ENCODE measurements around the gene ABHD16B. TPM values are rescaled to one million over a fixed set of nuclear protein-coding genes. Genes with fewer than 3 reads are reported as not detected.

Gene ABHD16B
- total RNA-seq, 1 donor from 2014 or later: not detected

DNA sequence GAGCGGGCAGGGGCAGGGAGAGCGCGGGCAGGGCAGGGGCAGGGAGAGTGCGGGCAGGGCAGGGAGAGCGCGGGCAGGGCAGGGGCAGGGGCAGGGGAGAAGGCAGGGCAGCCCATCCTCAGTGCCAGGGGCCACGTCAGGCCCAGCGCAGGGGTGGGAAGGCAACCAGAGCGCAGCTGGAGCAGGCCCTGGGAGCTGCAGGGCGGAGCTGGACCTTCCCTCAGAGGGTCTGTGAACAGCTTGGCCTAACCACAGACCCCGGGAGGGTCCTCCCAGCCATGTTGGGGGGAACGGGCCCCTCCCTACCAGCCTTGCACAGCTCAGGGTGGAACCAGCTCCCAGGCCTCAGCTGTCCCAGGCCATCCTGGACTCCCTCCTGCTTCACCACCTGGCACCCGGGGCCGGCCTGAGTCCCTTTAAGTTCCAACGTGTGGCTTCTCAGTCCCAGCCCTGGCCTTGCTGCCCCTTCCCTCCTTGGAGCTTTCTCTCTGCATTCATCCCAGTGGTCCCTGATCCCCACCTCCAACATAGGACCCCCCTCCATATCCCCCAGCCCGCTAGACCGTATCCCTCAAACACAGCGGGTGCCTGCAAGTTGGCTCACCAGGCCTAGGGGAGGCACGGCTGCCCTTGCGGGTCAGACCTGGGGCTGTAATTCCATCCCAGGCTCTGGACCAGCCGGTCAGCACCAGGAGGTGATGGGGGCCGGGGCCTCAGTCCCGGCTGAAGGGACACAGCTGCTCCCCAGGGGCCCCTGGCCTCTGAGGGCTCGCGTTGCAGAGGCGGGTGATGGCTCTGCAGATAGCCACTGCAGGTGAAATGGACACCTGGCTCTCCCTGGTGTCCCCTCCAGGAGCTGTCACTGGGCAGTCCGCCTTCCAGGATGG lies 24.6 kb upstream of the ABHD16B start:
- peaks cover 25% of the 10 kb centered on the region for H3K27me3 ChIP-seq (ENCODE audit: control insufficient read depth, insufficient read depth, low read length)
- no peak overlapping the region for H3K4me3 ChIP-seq (ENCODE audit: low read depth, low read length)
- no peaks in the 10 kb centered on the region for H3K36me3 ChIP-seq (ENCODE audit: control insufficient read depth, insufficient read depth, low read length)
- TF ChIP-seq, protein P1, sequence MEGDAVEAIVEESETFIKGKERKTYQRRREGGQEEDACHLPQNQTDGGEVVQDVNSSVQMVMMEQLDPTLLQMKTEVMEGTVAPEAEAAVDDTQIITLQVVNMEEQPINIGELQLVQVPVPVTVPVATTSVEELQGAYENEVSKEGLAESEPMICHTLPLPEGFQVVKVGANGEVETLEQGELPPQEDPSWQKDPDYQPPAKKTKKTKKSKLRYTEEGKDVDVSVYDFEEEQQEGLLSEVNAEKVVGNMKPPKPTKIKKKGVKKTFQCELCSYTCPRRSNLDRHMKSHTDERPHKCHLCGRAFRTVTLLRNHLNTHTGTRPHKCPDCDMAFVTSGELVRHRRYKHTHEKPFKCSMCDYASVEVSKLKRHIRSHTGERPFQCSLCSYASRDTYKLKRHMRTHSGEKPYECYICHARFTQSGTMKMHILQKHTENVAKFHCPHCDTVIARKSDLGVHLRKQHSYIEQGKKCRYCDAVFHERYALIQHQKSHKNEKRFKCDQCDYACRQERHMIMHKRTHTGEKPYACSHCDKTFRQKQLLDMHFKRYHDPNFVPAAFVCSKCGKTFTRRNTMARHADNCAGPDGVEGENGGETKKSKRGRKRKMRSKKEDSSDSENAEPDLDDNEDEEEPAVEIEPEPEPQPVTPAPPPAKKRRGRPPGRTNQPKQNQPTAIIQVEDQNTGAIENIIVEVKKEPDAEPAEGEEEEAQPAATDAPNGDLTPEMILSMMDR (IDR thresholded peaks at IDR 0.05; ENCODE audit: insufficient read depth, low read length, poor library complexity, severe bottlenecking): no peak
- no peak for DNase-seq (ENCODE audit: low read depth)

DNA sequence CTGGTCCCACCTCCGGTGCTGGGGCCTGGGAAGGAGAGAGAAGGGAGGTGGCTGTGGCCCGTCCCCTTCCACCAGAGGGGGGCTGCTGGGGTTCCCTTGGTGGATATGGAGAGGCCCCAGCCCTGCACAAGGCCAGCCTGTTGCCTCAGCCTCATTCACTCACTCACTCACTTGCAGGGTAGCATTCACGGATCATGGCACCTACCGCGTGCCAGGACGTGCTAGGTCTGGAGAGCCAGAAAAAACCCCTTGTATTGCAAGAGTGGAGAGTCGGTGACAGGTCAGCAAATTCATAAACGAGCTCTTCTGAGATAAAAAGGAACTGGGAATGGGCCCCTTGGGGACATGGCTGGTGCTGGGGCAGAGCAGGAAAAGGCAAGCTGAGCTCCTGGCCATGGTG lies 23.8 kb upstream of the ABHD16B start:
- Histone ChIP-seq H3K27me3 (ENCODE audit: control insufficient read depth, insufficient read depth, low read length) (peaks cover 18% of the 10 kb centered on the region), H3K4me3 (ENCODE audit: low read depth, low read length) (no peak overlapping the region), H3K36me3 (ENCODE audit: control insufficient read depth, insufficient read depth, low read length) (no peaks in the 10 kb centered on the region)
- DNase-seq (ENCODE audit: low read depth): no peak
- TF ChIP-seq, protein P1 (IDR thresholded peaks at IDR 0.05; ENCODE audit: insufficient read depth, low read length, poor library complexity, severe bottlenecking): no peak

DNA sequence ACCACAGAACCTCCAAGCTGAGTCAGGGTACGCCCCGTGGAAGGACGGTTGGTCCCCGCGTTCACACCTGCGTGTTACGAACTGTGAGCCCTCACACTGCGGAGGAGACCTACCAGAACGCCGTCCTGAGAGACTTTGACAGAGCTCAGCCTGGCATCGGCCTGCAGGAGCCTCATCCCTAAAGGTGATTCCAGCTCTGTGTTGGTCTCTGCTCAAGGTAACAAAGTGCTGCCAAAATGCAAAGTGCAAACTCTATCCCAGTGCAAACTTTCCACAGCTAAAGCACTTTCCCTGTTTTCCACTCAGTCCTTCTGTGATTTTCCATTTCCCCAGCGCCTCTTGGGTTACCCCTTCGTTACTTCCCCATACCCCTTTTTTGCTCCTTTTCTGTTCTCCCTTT lies 21.7 kb upstream of the ABHD16B start:
- DNase-seq (ENCODE audit: low read depth): no peak
- peaks cover 30% of the 10 kb centered on the region for H3K27me3 ChIP-seq (ENCODE audit: control insufficient read depth, insufficient read depth, low read length)
- TF ChIP-seq, protein P1 (IDR thresholded peaks at IDR 0.05; ENCODE audit: insufficient read depth, low read length, poor library complexity, severe bottlenecking): no peak
- H3K4me3 ChIP-seq (ENCODE audit: low read depth, low read length): no peak overlapping the region
- no peaks in the 10 kb centered on the region for H3K36me3 ChIP-seq (ENCODE audit: control insufficient read depth, insufficient read depth, low read length)

DNA sequence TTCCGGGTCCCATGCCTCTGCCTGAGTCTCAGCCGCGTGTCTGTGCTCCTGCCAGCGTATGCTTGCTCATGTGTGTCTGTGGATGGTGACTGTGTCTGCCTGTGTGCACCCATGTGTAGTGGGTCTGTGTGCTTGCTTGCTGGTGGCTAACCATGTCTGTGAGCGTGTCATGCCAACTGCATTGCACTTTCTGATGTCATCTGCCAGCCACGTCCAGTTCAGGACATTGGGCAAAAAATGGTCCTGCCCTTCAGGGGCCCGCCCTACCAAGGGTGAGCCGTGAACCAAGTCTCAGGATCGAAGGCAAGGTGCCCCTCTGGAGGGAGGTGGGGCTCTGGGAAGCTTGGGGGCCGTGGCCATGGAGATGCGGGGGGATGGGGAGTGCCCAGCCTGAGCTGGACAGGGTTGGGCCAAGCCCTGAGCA lies 20.9 kb upstream of the ABHD16B start:
- peak; percentile 52 for DNase-seq (ENCODE audit: low read depth)
- TF ChIP-seq, protein P1 (IDR thresholded peaks at IDR 0.05; ENCODE audit: insufficient read depth, low read length, poor library complexity, severe bottlenecking): no peak
- Histone ChIP-seq H3K27me3 (ENCODE audit: control insufficient read depth, insufficient read depth, low read length) (peaks cover 31% of the 10 kb centered on the region), H3K36me3 (ENCODE audit: control insufficient read depth, insufficient read depth, low read length) (no peaks in the 10 kb centered on the region), H3K4me3 (ENCODE audit: low read depth, low read length) (no peak overlapping the region)

DNA sequence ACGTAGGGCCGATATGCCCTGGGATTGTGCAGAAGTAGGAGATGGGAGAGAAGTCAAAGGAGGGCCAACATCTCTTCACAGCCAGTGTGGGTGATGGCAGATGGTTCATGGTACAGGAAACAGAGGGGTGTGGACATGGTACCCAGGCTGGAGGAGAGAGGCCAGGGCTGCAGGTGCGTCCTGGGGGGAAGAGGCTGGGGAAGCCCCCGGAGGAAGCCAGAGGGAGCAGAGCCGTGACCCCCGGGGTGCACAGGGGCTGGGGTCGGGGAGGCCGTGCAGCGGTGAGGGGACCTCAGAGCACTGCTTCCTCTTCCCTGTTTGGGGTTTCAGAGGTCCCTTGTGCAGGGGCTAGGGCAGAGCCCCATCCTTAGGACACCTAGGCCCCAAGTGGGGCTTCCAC lies 19.0 kb upstream of the ABHD16B start:
- TF ChIP-seq, protein P1 (IDR thresholded peaks at IDR 0.05; ENCODE audit: insufficient read depth, low read length, poor library complexity, severe bottlenecking): no peak
- no peak for DNase-seq (ENCODE audit: low read depth)
- H3K4me3 ChIP-seq (ENCODE audit: low read depth, low read length): no peak overlapping the region
- H3K36me3 ChIP-seq (ENCODE audit: control insufficient read depth, insufficient read depth, low read length): no peaks in the 10 kb centered on the region
- peaks cover 38% of the 10 kb centered on the region for H3K27me3 ChIP-seq (ENCODE audit: control insufficient read depth, insufficient read depth, low read length)
